GM21367 (cell line): ENCODE results near the gene RUNX3.
"Not testable (repeated sequence)": the region's sequence is repeated elsewhere in the genome, so short reads cannot be mapped to it uniquely, and the experiment has no call there.

Experiments
- ATAC-seq: cut with Tn5 transposase; IDR thresholded peaks from one replicate; pipeline ENCODE4 v1.9.1; 2021; ENCODE audit not compliant: unreplicated experiment

RUNX3 gene

GRCh38 chr1:24914226-24915069, 15.6 kb downstream of the RUNX3 start:
- ATAC-seq, result no peak

- ATAC-seq, result no peak
These were observed 16.4 kb downstream of the RUNX3 start for GRCh38 chr1:24913616-24914225.

DNA sequence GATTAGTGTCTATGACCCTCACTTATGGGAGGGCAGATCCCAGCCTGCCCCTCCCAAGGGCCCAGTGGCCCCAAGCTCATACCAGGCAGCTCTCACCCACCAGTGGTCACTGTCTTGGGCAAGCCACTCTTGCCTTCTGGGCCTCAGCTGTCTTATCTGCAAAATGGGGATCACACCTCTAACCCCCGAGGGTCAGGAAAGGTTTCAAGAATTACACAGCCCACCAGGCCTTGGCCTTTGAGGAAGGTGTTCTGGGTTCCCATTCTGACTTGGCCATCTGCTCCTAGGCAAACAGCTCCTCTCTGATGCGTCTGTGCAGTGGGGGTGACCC, 16.8 kb downstream of the RUNX3 start:
- ATAC-seq, result no peak

- ATAC-seq, result no peak
These were observed 17.5 kb downstream of the RUNX3 start for GRCh38 chr1:24912376-24913273.

GRCh38 chr1:24911651-24912155, 18.4 kb downstream of the RUNX3 start:
- no peak for ATAC-seq

DNA sequence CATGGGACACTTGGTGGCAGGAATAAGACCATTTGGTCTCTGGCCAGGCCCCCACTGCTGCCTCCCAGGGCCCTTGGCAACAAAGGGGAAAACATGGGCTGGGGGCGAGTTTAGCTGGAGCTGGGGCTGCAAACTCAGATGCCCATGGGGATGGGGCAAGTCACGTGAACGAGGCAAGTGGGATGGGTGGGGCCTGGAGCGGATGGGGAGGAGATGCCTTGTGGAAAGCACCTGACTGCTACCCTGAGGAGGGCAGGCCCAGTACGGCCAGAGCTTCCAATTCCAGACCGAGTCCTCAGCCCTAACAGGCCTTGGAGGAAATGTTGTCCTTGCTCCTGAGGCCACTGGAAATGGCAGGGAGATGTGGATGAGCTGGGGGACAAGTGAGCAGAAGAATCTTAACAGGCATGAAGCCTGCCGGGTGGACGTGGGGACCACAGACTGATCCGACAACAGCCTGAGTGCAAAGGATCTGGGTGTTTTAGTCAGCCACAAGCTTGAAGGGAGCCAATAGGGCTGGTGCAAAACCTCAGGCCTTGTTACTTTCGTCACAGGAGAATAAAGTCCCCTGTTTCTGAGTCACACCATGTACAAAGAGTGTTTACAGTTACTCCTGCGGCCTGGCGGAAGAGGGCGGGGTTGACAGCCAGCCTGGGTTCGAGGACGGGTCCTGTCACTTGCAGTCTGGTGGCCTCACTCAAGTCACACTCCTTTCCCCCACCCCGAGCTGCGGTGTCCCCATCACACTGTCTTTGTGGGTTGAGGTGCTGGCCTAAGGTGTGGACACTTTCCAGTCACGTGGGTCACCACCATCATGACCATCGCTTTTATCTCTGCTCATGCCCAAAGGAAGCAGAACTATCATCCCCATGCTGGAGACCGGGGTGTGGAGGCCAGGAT, 19.1 kb downstream of the RUNX3 start:
- no peak for ATAC-seq

DNA sequence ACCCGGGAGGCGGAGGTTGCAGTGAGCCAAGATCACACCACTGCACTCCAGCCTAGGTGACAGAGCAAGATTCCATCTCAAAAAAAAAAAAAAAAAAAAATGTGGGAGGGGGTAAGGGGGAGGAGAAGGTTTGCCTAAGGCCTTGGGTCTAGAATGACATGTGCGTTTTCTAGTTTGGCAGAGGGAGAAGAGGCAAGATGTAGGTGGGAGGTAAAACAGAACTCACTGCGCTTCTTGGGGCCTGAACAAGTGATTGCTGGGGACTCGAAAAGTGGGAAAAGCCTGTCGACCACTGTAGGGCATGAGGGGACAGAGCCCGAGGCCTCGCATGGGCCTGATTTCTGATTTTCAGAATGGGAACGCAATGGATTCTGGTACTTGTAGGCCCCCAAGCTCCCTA, 19.9 kb downstream of the RUNX3 start:
- ATAC-seq, result no peak

- ATAC-seq, result no peak
These were observed 20.6 kb downstream of the RUNX3 start for GRCh38 chr1:24909388-24909898.

GRCh38 chr1:24908591-24909259, 21.4 kb downstream of the RUNX3 start:
- no peak for ATAC-seq

GRCh38 chr1:24907587-24908294, 22.3 kb downstream of the RUNX3 start:
- ATAC-seq, result not testable (repeated sequence)

GRCh38 chr1:24906760-24907490, 23.2 kb downstream of the RUNX3 start:
- no peak for ATAC-seq

DNA sequence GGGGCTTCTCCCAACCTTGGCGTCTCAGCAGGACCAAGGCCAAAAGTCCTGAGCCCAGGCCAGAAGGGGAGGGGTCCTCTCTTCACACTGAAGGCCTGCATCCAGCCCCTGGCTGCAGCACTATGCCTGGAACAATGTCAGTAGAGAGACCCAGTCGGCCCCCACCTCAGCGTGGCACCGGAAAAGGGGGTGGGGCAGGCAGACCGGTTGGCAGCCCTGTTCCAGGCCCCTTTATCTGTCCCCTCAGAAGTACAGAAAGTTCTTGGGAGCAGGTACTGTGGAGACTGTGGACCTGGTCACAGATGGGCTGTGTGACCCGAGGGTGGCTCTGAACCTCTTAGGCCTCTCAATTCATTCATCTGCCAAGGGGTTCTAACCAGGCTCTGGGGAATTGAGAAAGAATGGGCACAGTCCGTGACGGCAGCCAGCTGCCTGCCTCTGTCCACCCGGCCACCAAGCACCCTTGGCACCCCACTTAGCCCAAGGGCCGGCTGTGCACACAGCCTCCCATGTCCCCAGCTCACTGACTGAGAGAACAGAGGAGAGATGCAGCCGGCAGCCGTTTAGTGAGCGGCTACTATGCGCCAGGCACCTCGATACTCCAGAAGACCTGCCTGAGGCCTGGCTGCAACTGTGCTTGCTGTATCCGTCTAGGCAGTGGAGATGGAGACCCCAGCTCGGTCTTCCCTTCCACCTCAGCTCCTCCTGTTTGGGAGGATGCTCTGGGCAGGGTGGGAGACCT, 23.9 kb downstream of the RUNX3 start:
- ATAC-seq, result no peak

DNA sequence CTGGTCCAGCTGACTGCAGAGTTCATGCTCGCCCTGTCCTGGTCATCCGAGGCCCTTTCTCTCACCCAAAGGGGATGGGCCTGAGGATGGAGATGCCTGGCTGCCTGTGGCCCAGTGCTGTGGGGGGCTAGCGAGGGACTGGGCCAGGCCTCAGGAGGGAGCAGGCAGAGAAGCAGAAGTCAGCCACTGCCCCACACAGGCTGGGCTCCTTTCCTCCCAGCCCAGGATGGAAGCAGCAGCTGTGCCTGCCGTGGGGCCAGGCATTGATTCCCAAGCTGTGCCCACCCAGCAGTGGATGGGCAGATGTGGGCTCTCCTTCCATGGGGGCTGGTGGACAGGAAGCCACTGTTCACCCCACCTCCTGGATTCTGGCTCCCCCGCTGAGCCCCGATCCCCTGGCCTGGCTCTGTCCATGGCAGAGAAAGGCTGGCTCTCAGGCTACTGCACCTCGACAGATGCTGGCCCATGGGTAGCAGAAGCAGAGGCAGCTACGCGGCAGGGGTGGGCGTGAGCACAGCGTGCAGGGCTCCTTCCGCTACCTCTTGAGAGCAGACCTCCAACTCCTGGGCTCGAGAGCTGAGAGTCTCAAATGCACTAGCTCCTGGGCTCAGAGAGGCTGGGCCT, 24.6 kb downstream of the RUNX3 start:
- ATAC-seq, result no peak

GRCh38 chr1:24904731-24905354, 25.2 kb downstream of the RUNX3 start:
- ATAC-seq, result no peak

DNA sequence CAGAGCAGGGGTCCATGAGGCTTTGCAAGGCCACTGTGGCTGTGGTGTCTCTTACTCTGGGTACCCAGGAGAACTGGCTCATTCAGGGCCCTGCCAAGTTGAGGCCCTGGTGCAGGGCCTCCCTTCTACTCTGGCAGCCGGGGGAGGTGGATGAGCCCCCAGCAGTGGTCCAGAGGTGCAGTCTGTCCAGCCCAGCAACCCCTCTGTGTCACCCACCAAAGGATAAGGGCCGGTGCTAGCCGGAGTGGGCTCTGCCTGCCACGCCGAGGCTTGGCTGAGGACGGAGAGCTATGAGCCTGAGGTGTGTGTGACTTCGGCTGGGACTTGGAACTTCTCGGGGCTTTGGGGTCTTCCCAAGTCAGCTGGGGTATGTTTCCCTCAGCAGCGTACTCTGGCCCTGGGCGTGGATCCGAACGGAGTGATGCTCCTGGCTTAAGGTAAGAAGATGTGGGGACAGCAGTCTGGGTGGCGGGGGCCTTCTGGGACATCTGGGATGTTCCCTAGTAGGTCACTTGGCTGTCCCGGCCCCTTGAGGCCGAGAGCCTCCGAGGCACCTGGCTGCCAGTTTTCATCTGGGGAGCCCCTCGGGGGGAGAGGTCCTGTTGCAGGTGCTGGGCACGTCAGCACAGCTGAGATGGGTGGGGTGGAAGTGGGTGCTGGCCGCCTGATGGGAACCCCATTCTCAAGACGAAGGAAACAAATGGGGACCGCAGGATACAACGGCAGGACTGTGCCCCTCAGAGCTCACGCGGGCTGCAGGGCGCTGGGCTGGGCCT, 25.9 kb downstream of the RUNX3 start:
- ATAC-seq, result no peak

DNA sequence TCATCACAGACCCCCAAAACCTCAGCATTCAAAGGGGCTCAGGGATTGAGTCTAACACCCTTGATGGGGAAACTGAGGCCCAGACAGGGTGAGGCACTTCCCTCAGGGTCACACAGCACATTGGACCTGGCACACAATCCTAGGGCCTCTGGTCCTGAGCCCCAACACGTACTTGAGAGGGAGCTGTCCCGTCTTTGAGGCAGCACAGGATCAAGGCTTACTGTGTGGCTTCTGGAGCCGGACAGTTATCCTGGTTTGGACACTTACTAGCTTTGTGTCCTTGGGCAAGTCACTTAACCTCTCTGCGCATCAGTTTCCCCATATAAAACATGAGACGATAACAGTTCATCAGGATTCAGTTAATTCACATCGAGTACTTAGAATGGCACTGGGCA, 26.5 kb downstream of the RUNX3 start:
- ATAC-seq, result no peak
